A549 (cell line): ENCODE measurements around the gene GRAMD2A. TPM values are rescaled to one million over a fixed set of nuclear protein-coding genes. Genes with fewer than 3 reads are reported as not detected.
"Not testable (repeated sequence)": the region's sequence is repeated elsewhere in the genome, so short reads cannot be mapped to it uniquely, and the experiment has no call there.

Source experiments
- ATAC-seq, 2 experiments: fragments of 200-7000 bp in 1 of 2; fragments of >200 bp in 1 of 2; cut with Nextera tagmentation in 1 of 2; cut with Tn5 transposase in 1 of 2; 3 replicates each; pipeline versions ENCODE4 v1.8.0 to v1.9.1; 2018 to 2020; ENCODE audit warnings: mild to moderate bottlenecking in 1 of 2, moderate library complexity in 1 of 2
- CTCF ChIA-PET: fragments of 300-600 bp; sonication (Branson Sonifier 250); formaldehyde crosslinking; extraction: SDS; loops from one replicate; lab custom pipeline; 2021; ENCODE audit warnings: antibody characterized with exemption, inconsistent platforms; lab: Yijun Ruan, JAX
- POLR2A ChIA-PET: fragments of 350-600 bp; formaldehyde crosslinking; extraction: SDS; loops from one replicate; lab custom pipeline; 2021; ENCODE audit warnings: antibody characterized with exemption, inconsistent platforms; lab: Yijun Ruan, JAX
- DNase-seq, 2 experiments: peaks; one replicate each; pipeline versions ENCODE4 v3.0.0 to v3.0.0-alpha.2; 2011 to 2016; ENCODE audit warnings: low read depth in 1 of 2, low spot score in 1 of 2
- FAIRE-seq: peaks from 2 replicates; lab custom pipeline; 2011; peaks lifted over from hg19 to GRCh38; lab: Jason Lieb, UNC
- H3K27ac ChIP-seq, 2 experiments: fragments of >200 bp; sonication (Bioruptor Twin); formaldehyde crosslinking; 3 replicates each; pipeline ENCODE4 v1.5.1; 2016 to 2017
- H3K4me1 ChIP-seq: fragments of >200 bp; sonication (Bioruptor Twin); formaldehyde crosslinking; 3 replicates; pipeline ENCODE4 v1.6.1; 2016
- H3K4me2 ChIP-seq: fragments of >200 bp; sonication (Bioruptor Twin); formaldehyde crosslinking; 3 replicates; pipeline ENCODE4 v1.6.1; 2016
- H3K4me3 ChIP-seq: fragments of >200 bp; sonication (Bioruptor Twin); formaldehyde crosslinking; 3 replicates; pipeline ENCODE4 v1.5.1; 2016
- H3K9me3 ChIP-seq: fragments of >200 bp; sonication (Bioruptor Twin); formaldehyde crosslinking; 3 replicates; pipeline ENCODE4 v1.6.1; 2016
- CEBPB ChIP-seq, 2 experiments: fragments of >200 bp in 1 of 2; sonication (Bioruptor Twin) in 1 of 2; formaldehyde crosslinking in 1 of 2; IDR thresholded peaks; 2 replicates each; pipeline ENCODE4 v1.6.1; 2012 to 2016
- EP300 ChIP-seq, 2 experiments: fragments of >200 bp; sonication (Bioruptor Twin); formaldehyde crosslinking; IDR thresholded peaks; 2 replicates in 1 of 2; 3 replicates in 1 of 2; pipeline ENCODE4 v1.6.1; 2016 to 2017
- ESRRA ChIP-seq: fragments of 150-350 bp; IDR thresholded peaks from 2 replicates; pipeline ENCODE4 v1.6.1; 2014; ENCODE audit warnings: mild to moderate bottlenecking, low read length, borderline replicate concordance
- FOSL2 ChIP-seq, 2 experiments: fragments of 450-650 bp in 1 of 2; fragments of >200 bp in 1 of 2; sonication (Bioruptor Twin) in 1 of 2; formaldehyde crosslinking; IDR thresholded peaks; 2 replicates each; pipeline versions ENCODE4 v1.5.0 to v1.6.1; 2016 to 2020; ENCODE audit warnings: mild to moderate bottlenecking in 1 of 2, moderate library complexity in 1 of 2
- FOXS1 ChIP-seq: fragments of 250-450 bp; sonication (Bioruptor Pico); IDR thresholded peaks from 2 replicates; pipeline ENCODE4 v1.5.0; 2020; ENCODE audit warnings: mild to moderate bottlenecking, moderate library complexity
- JUNB ChIP-seq: fragments of >200 bp; sonication (Bioruptor Twin); formaldehyde crosslinking; IDR thresholded peaks from 2 replicates; pipeline ENCODE4 v1.6.1; 2016
- MAZ ChIP-seq: fragments of 150-350 bp; IDR thresholded peaks from 2 replicates; pipeline ENCODE4 v1.6.1; 2014; ENCODE audit warnings: antibody characterized with exemption, low read depth, low read length, borderline replicate concordance
- MYC ChIP-seq: IDR thresholded peaks from 2 replicates; pipeline ENCODE4 v1.6.1; 2012; ENCODE audit warnings: mild to moderate bottlenecking, inconsistent platforms, low read length, improper control_type of control experiment, borderline replicate concordance
- POLR2AphosphoS2 ChIP-seq: conservative IDR thresholded peaks from 2 replicates; pipeline ENCODE4 v1.6.1; 2012; ENCODE audit warnings: low read length, improper control_type of control experiment, inconsistent platforms
- RCOR1 ChIP-seq: fragments of 150-350 bp; IDR thresholded peaks from 2 replicates; pipeline ENCODE4 v1.6.1; 2014; ENCODE audit warnings: antibody characterized with exemption, low read length, low read depth
- RFX5 ChIP-seq: fragments of 450-650 bp; IDR thresholded peaks from 2 replicates; pipeline ENCODE4 v1.7.1; 2014; ENCODE audit warnings: antibody characterized with exemption, mild to moderate bottlenecking, moderate library complexity
- TFCP2L1 ChIP-seq: fragments of 250-450 bp; sonication (Bioruptor Pico); IDR thresholded peaks from 2 replicates; pipeline ENCODE4 v1.5.0; 2021; ENCODE audit warnings: mild to moderate bottlenecking
- USF2 ChIP-seq: fragments of 450-650 bp; IDR thresholded peaks from 2 replicates; pipeline ENCODE4 v1.6.1; 2014; ENCODE audit warnings: antibody characterized with exemption
- ZC3H11A ChIP-seq: fragments of 450-650 bp; IDR thresholded peaks from 2 replicates; pipeline ENCODE4 v1.6.1; 2014; ENCODE audit warnings: antibody characterized with exemption, mild to moderate bottlenecking
- WGBS: methylation state at CpG from one replicate; pipeline ENCODE4 v1.1.6; 2017; ENCODE audit errors: missing lambda C conversion rate; 5-methylcytosine and 5-hydroxymethylcytosine counted together
- polyA plus RNA-seq, 4 experiments: library from polyadenylated mRNA; depleted of rRNA in 3 of 4; stranded (reverse); fragments of >200 nt; fragmentation: RNase III in 1 of 4; extraction: RNeasy Plus Mini Kit Qiagen cat#74134 plus additional on column Dnase treatment in 1 of 4; gene quantifications; 2 replicates in 3 of 4; 3 replicates in 1 of 4; pipeline ENCODE4 v1.2.3, GENCODE V29; 2011 to 2017
- TF ChIP-seq, protein P1 (sequence below): fragments of >200 bp; sonication (Bioruptor Twin); formaldehyde crosslinking; IDR thresholded peaks from 2 replicates; pipeline ENCODE4 v1.6.1; 2016
- TF ChIP-seq, protein P2 (sequence below): IDR thresholded peaks from 2 replicates; pipeline ENCODE4 v1.6.1; 2012
- TF ChIP-seq, protein P3 (sequence below): IDR thresholded peaks from 2 replicates; pipeline ENCODE4 v1.6.1; 2012
- TF ChIP-seq, protein P4 (sequence below): fragments of 250-450 bp; sonication (Bioruptor Pico); IDR thresholded peaks from 2 replicates; pipeline ENCODE4 v1.5.0; 2020; ENCODE audit warnings: low read depth, mild to moderate bottlenecking, moderate library complexity

Gene GRAMD2A
- polyA plus RNA-seq, 2 of the 4 experiments (the other 2 are of a cell fraction): 0.41 TPM; not detected in 1

DNA sequence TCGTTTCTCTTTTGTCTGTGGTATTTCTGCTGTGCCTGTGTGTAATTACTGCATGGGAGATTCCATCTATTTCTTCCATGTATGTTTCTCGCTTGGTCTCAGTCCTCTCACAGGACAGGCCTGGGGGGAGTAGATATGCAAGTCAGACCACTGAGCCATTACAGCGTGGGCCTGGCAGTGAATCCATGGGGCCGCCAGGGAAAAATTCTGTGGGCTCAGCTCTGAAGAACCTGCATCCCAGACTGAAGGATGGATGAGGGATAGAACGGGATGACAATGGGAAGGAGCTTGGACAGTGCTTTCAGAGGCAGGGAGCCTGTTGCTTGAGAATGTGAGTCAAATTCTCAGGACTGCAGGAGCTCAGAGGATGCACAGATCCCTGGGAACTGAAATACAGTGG lies 24.8 kb downstream of the GRAMD2A start:
- DNase-seq (no peak), FAIRE-seq (no peak), ATAC-seq (no peak)
- POLR2A ChIA-PET: no interaction called here
- Histone ChIP-seq H3K4me2 (no peak overlapping the region), H3K4me1 (peaks cover 6% of the 10 kb centered on the region; the same call in 1 of the 3 replicates), H3K4me3 (no peak overlapping the region), H3K27ac (no peak overlapping the region), H3K9me3 (no peaks in the 10 kb centered on the region)
- CTCF ChIA-PET: interaction anchor here (1.0 to 1.8 kb wide), 3 partner anchors 9 to 17 kb away, joined by 4 to 8 read pairs (median 6); no protein-coding TSS in a partner anchor
- TF ChIP-seq, protein P1, sequence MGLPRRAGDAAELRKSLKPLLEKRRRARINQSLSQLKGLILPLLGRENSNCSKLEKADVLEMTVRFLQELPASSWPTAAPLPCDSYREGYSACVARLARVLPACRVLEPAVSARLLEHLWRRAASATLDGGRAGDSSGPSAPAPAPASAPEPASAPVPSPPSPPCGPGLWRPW: no peak
- no peak for TF ChIP-seq FOXS1 (CRISPR knock-in tag)
- TF ChIP-seq POLR2AphosphoS2: no peak
- WGBS: 86% methylated on average over 5 of the region's 5 CpGs

DNA sequence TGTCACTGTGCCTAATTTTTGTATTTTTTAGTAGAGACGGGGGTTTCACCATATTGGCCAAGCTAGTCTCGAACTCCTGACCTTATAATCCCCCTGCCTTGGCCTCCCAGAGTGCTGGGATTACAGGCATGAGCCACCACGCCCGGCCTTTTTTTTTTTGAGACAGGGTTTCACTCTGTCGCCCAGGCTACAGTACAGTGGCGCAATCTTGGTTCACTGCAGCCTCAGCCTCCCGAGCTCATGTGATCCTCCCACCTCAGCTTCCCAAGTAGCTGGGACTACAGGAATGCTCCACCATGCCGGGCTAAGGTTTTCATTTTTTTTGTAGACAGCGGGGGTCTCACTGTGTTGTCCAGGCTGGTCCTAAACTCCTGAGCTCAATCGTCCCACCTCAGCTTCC lies 25.6 kb downstream of the GRAMD2A start:
- H3K27ac ChIP-seq, H3K4me2 ChIP-seq, H3K9me3 ChIP-seq, H3K4me3 ChIP-seq, POLR2A ChIA-PET, ATAC-seq, DNase-seq, H3K4me1 ChIP-seq, FAIRE-seq: not testable (repeated sequence)
- CTCF ChIA-PET: interaction anchor here (1.4 to 1.8 kb wide), 2 partner anchors 10 to 16 kb away, joined by 6 to 8 read pairs; no protein-coding TSS in a partner anchor
- 78% methylated on average over 10 of the region's 10 CpGs for WGBS

- POLR2A ChIA-PET: no interaction called here
- 83% methylated on average over 7 of the region's 7 CpGs for WGBS
- no peak for DNase-seq
- peaks cover 6% of the 10 kb centered on the region; the same call in 1 of the 3 replicates for H3K4me1 ChIP-seq
- TF ChIP-seq MAZ: no peak
- TF ChIP-seq JUNB: no peak
- no peak for TF ChIP-seq MYC
- no peak for TF ChIP-seq EP300 (IDR thresholded peaks at IDR 0.05)
- no peak for TF ChIP-seq ZC3H11A
- no peak for TF ChIP-seq TFCP2L1 (CRISPR knock-in tag)
- no peak for TF ChIP-seq RCOR1
- TF ChIP-seq, protein P2, sequence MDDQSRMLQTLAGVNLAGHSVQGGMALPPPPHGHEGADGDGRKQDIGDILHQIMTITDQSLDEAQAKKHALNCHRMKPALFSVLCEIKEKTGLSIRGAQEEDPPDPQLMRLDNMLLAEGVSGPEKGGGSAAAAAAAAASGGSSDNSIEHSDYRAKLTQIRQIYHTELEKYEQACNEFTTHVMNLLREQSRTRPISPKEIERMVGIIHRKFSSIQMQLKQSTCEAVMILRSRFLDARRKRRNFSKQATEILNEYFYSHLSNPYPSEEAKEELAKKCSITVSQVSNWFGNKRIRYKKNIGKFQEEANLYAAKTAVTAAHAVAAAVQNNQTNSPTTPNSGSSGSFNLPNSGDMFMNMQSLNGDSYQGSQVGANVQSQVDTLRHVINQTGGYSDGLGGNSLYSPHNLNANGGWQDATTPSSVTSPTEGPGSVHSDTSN: no peak
- TF ChIP-seq ESRRA: no peak
- no peak for TF ChIP-seq RFX5
- TF ChIP-seq, protein P3, sequence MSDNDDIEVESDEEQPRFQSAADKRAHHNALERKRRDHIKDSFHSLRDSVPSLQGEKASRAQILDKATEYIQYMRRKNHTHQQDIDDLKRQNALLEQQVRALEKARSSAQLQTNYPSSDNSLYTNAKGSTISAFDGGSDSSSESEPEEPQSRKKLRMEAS: no peak
- TF ChIP-seq FOSL2 (IDR thresholded peaks at IDR 0.05): no peak
- TF ChIP-seq FOSL2 (CRISPR knock-in tag; IDR thresholded peaks at IDR 0.05): no peak
- TF ChIP-seq, protein P4, sequence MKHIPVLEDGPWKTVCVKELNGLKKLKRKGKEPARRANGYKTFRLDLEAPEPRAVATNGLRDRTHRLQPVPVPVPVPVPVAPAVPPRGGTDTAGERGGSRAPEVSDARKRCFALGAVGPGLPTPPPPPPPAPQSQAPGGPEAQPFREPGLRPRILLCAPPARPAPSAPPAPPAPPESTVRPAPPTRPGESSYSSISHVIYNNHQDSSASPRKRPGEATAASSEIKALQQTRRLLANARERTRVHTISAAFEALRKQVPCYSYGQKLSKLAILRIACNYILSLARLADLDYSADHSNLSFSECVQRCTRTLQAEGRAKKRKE: no peak
- TF ChIP-seq CEBPB (IDR thresholded peaks at IDR 0.05): no peak
- TF ChIP-seq POLR2AphosphoS2: no peak
- TF ChIP-seq USF2: no peak
- no peak overlapping the region for H3K4me3 ChIP-seq
- CTCF ChIA-PET: interaction anchor here (3.3 kb wide), 1 partner anchor 14 kb away, joined by 29 read pairs; no protein-coding TSS in a partner anchor
- ATAC-seq: no peak
- no peak for FAIRE-seq
- no peak overlapping the region for H3K4me2 ChIP-seq
- no peak overlapping the region for H3K27ac ChIP-seq
- H3K9me3 ChIP-seq: no peaks in the 10 kb centered on the region
Measured at GRCh38 chr15:72170691-72171090, 26.9 kb downstream of the GRAMD2A start.
